Endothelial cell of umbilical vein (primary cell): ENCODE results near the gene PANK2. TPM values are rescaled to one million over a fixed set of nuclear protein-coding genes. Genes with fewer than 3 reads are reported as not detected.

ENCODE experiments used
- BruUV-seq: library from RNA; stranded (reverse); fragments of 400-500 nt; replicated peaks from 2 replicates; lab custom pipeline; 2021; lab: Mats Ljungman, UMichigan
- CTCF ChIA-PET: fragments of 300-600, 350-600 bp; sonication (Branson Sonifier 250); formaldehyde crosslinking; loops from one replicate; lab custom pipeline; 2021; ENCODE audit warnings: antibody characterized with exemption, inconsistent platforms; lab: Charles Lee
- POLR2A ChIA-PET: fragments of 300-600, 350-600 bp; sonication (Branson Sonifier 250); formaldehyde crosslinking; loops from one replicate; lab custom pipeline; 2021; ENCODE audit warnings: antibody characterized with exemption, inconsistent platforms; lab: Charles Lee
- DNase-seq: peaks from one replicate; pipeline ENCODE4 v3.0.0-alpha.2; 2011; ENCODE audit warnings: low read depth, low spot score
- FAIRE-seq: peaks from 2 replicates; lab custom pipeline; 2011; peaks lifted over from hg19 to GRCh38; lab: Jason Lieb, UNC
- H2AFZ ChIP-seq: 2 replicates; pipeline ENCODE4 v1.6.0; 2012; ENCODE audit warnings: low read depth, low read length, control low read depth, inconsistent platforms
- H3K27ac ChIP-seq: 2 replicates; pipeline ENCODE4 v1.5.1; 2011; ENCODE audit warnings: low read depth, mild to moderate bottlenecking, control low read depth, low read length, moderate library complexity; ENCODE audit not compliant: insufficient read depth
- H3K27me3 ChIP-seq, 2 experiments: 2 replicates each; pipeline versions ENCODE4 v1.6.0 to v1.6.1; 2011; ENCODE audit warnings: low read length in 2 of 2, mixed read lengths in 1 of 2; ENCODE audit not compliant: control insufficient read depth in 2 of 2, insufficient read depth in 2 of 2
- H3K36me3 ChIP-seq, 2 experiments: 2 replicates in 1 of 2; 3 replicates in 1 of 2; pipeline ENCODE4 v1.5.1; 2011; ENCODE audit warnings: low read length in 2 of 2, mild to moderate bottlenecking in 1 of 2, moderate library complexity in 1 of 2; ENCODE audit not compliant: control insufficient read depth in 2 of 2, insufficient read depth in 2 of 2; ENCODE audit errors: extremely low read depth in 1 of 2
- H3K4me1 ChIP-seq: 3 replicates; pipeline ENCODE4 v1.5.1; 2011; ENCODE audit warnings: mild to moderate bottlenecking, low read length; ENCODE audit not compliant: control insufficient read depth, insufficient read depth; ENCODE audit errors: extremely low read depth
- H3K4me2 ChIP-seq: 2 replicates; pipeline ENCODE4 v1.6.1; 2011; ENCODE audit warnings: low read length, control low read depth, mixed read lengths; ENCODE audit not compliant: insufficient read depth
- H3K4me3 ChIP-seq, 3 experiments: fragments of 200-600 bp in 1 of 3; sonication (generic), shearing (Covaris generic) in 1 of 3; replicated peaks in 1 of 3; 2 replicates each; pipeline ENCODE4 v1.5.1; 2011 to 2016; ENCODE audit warnings: control low read depth in 3 of 3, low read length in 3 of 3, mild to moderate bottlenecking in 2 of 3, inconsistent platforms in 1 of 3, low read depth in 1 of 3, moderate library complexity in 1 of 3; ENCODE audit not compliant: insufficient read depth in 1 of 3
- H3K79me2 ChIP-seq: 2 replicates; pipeline ENCODE4 v1.6.0; 2012; ENCODE audit warnings: low read length, inconsistent platforms; ENCODE audit not compliant: control insufficient read depth, insufficient read depth
- H3K9ac ChIP-seq: replicated peaks from 2 replicates; pipeline ENCODE3; 2011; ENCODE audit warnings: low read length, control low read depth; ENCODE audit not compliant: insufficient read depth; ENCODE audit errors: extremely low read depth
- H3K9me1 ChIP-seq: replicated peaks from 3 replicates; pipeline ENCODE4 v1.6.0; 2011; ENCODE audit warnings: mild to moderate bottlenecking, low read length; ENCODE audit not compliant: control insufficient read depth, insufficient read depth; ENCODE audit errors: extremely low read depth
- H3K9me3 ChIP-seq: replicated peaks from 2 replicates; pipeline ENCODE4 v1.5.1; 2012; ENCODE audit warnings: low read length, inconsistent platforms; ENCODE audit not compliant: control insufficient read depth, insufficient read depth
- H4K20me1 ChIP-seq: replicated peaks from 2 replicates; pipeline ENCODE3; 2011; ENCODE audit warnings: mild to moderate bottlenecking, low read length; ENCODE audit not compliant: control insufficient read depth, insufficient read depth; ENCODE audit errors: extremely low read depth
- JUN ChIP-seq: IDR thresholded peaks from 2 replicates; pipeline ENCODE4 v1.6.1; 2011; ENCODE audit warnings: borderline replicate concordance, low read depth; ENCODE audit not compliant: insufficient read length, insufficient read depth
- MYC ChIP-seq: IDR thresholded peaks from one replicate; pipeline ENCODE4 v1.6.1; 2011; ENCODE audit warnings: mild to moderate bottlenecking, low read depth, low read length
- POLR2A ChIP-seq: IDR thresholded peaks from 2 replicates; pipeline ENCODE4 v1.6.1; 2012; ENCODE audit warnings: low read depth, mild to moderate bottlenecking, control low read depth, low read length
- POLR2AphosphoS5 ChIP-seq: IDR thresholded peaks from 2 replicates; pipeline ENCODE4 v1.6.1; 2012; ENCODE audit warnings: low read depth, mild to moderate bottlenecking, control low read depth, low read length, moderate library complexity; ENCODE audit not compliant: insufficient read depth
- dilution Hi-C: fragments of 300-500 bp; cut with MboI; formaldehyde crosslinking; loops from one replicate; pipeline ENCODE4 v1.15.0; 2019; ENCODE audit warnings: low sequenced_read_pairs; ENCODE audit not compliant: extremely low pct_ligation_motif_present
- intact Hi-C: fragments of 100-400 bp; cut with micrococcal nuclease; formaldehyde crosslinking; loops from one replicate; pipeline ENCODE4 v1.10.0; 2022
- polyA plus RNA-seq, 4 experiments: library from polyadenylated mRNA; depleted of rRNA in 3 of 4; stranded (reverse) in 3 of 4; unstranded in 1 of 4; fragments of >200 nt; gene quantifications; 2 replicates each; pipeline versions ENCODE4 v1.2.1 to v1.2.3, GENCODE V29; 2011 to 2012; ENCODE audit warnings: missing spikeins in 1 of 4
- total RNA-seq: library from RNA; stranded (reverse); gene quantifications from 2 replicates; pipeline ENCODE4 v1.2.3, GENCODE V29; 2021
- TF ChIP-seq, protein P1 (sequence below), 2 donors: IDR thresholded peaks; 1 replicate in 1 of 2; 2 replicates in 1 of 2; pipeline ENCODE4 v1.5.1; 2011; ENCODE audit warnings: low read length in 2 of 2, mild to moderate bottlenecking in 2 of 2, moderate library complexity in 2 of 2, control low read depth in 1 of 2, inconsistent platforms in 1 of 2, low read depth in 1 of 2; ENCODE audit not compliant: insufficient read depth in 1 of 2; ENCODE audit errors: extremely low read depth in 1 of 2
- TF ChIP-seq, protein P2 (sequence below): IDR thresholded peaks from 2 replicates; pipeline ENCODE4 v1.6.1; 2011; ENCODE audit not compliant: insufficient read depth, insufficient read length

Gene PANK2
- total and polyA plus RNA-seq, 2 donors (not counting 3 experiments of a cell fraction or from before 2014, with no cell fraction given) = 18.9 to 54.3 TPM

DNA sequence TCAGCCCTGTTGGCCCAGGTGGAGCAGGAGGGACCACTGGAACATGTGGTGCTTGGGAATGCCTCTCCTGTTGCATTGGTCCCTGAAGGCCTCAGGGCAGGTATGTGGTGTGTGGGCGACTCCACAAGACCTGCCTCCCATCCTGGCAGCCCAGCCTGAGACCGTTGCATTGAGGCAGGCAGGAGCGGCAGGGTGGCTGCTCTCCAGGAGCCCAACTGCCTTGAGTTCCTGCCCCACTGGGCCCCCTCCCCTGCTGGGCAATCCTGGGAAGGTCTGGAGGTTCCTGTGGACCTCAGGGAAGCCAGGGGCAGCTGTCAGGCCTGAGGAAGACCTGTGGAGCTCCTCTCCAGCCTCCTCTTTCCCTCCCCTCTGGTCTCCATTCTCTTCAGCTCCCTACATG, 22.7 kb upstream of the PANK2 start:
- dilution Hi-C loops = no loop called here
- no TSS peak for BruUV-seq
- Histone ChIP-seq H3K9me3 (no peaks in the 10 kb centered on the region), H3K79me2 (no peaks in the 10 kb centered on the region), H3K36me3 (peaks cover 21 to 62% of the 10 kb centered on the region in 2 experiments), H3K9ac (no peak overlapping the region), H3K4me1 (no peaks in the 10 kb centered on the region), H2AFZ (no peak overlapping the region), H3K27ac (no peak overlapping the region), H3K9me1 (no peaks in the 10 kb centered on the region), H3K4me2 (no peak overlapping the region), H3K4me3 (no peak overlapping the region), H4K20me1 (no peaks in the 10 kb centered on the region), H3K27me3 (no peaks in the 10 kb centered on the region)
- intact Hi-C loops = no loop called here
- no peak for FAIRE-seq
- no peak for TF ChIP-seq POLR2AphosphoS5
- no peak for TF ChIP-seq MYC
- TF ChIP-seq, protein P1, sequence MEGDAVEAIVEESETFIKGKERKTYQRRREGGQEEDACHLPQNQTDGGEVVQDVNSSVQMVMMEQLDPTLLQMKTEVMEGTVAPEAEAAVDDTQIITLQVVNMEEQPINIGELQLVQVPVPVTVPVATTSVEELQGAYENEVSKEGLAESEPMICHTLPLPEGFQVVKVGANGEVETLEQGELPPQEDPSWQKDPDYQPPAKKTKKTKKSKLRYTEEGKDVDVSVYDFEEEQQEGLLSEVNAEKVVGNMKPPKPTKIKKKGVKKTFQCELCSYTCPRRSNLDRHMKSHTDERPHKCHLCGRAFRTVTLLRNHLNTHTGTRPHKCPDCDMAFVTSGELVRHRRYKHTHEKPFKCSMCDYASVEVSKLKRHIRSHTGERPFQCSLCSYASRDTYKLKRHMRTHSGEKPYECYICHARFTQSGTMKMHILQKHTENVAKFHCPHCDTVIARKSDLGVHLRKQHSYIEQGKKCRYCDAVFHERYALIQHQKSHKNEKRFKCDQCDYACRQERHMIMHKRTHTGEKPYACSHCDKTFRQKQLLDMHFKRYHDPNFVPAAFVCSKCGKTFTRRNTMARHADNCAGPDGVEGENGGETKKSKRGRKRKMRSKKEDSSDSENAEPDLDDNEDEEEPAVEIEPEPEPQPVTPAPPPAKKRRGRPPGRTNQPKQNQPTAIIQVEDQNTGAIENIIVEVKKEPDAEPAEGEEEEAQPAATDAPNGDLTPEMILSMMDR (IDR thresholded peaks at IDR 0.05; ENCODE audit: extremely low read depth in 1 of 2, insufficient read depth in 1 of 2, low read depth in 1 of 2, low read length in 2 of 2) = no peak
- TF ChIP-seq POLR2A = no peak
- TF ChIP-seq JUN = no peak
- TF ChIP-seq, protein P2, sequence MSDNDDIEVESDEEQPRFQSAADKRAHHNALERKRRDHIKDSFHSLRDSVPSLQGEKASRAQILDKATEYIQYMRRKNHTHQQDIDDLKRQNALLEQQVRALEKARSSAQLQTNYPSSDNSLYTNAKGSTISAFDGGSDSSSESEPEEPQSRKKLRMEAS = no peak
- ChIA-PET POLR2A (interaction anchor here (0.6 kb wide), 1 partner anchor 13 kb away, joined by 3 read pairs; no protein-coding TSS in a partner anchor), CTCF (interaction anchor here (0.7 to 2.1 kb wide), 5 partner anchors 10 to 219 kb away, joined by 3 to 12 read pairs (median 5); no protein-coding TSS in a partner anchor)
- no peak for DNase-seq
